ENCODE measurements around the gene OR5T2. TPM values are rescaled to one million over a fixed set of nuclear protein-coding genes. Genes with fewer than 3 reads are reported as not detected.

The OR5T2 gene
- total RNA-seq, 1 experiment from 2014 or later = not detected

- H2BK120ac ChIP-seq (ENCODE audit: low read depth, low read length, poor library complexity, severe bottlenecking) = no peak within 1 kb of the TSS
- H3K79me2 ChIP-seq (ENCODE audit: insufficient read depth, low read length) = no peaks in the 10 kb centered on the region
- Mint-ChIP-seq H3K27me3 (ENCODE audit: low read depth) (no peaks in the 10 kb centered on the region), H3K27ac (no peak within 1 kb of the TSS), H3K9me3 (peaks cover 0 to 12% of the 10 kb centered on the region in 2 experiments; a peak in 3 of 5 replicates), H3K36me3 (ENCODE audit: insufficient read depth in 1 of 3, low read depth in 3 of 3) (no peaks in the 10 kb centered on the region; a peak in 1 of 7 replicates), H3K4me1 (no peaks in the 10 kb centered on the region), H3K4me3 (no peak within 1 kb of the TSS)
- no peak for DNase-seq
- no peaks in the 10 kb centered on the region for H3K27me3 ChIP-seq (ENCODE audit: insufficient read depth, low read length)
- H3K9me3 ChIP-seq (ENCODE audit: control insufficient read depth, low read depth, low read length) = no peaks in the 10 kb centered on the region
- no peak within 1 kb of the TSS for H3K9ac ChIP-seq (ENCODE audit: extremely low read depth, insufficient read length, low read length)
- H2BK12ac ChIP-seq (ENCODE audit: insufficient read length, low read depth, low read length) = no peak within 1 kb of the TSS
- H3K4me1 ChIP-seq (ENCODE audit: insufficient read depth, low read length) = no peaks in the 10 kb centered on the region
- H3K27ac ChIP-seq (ENCODE audit: insufficient read length, low read depth, low read length) = no peak within 1 kb of the TSS
- no peak within 1 kb of the TSS for H3K56ac ChIP-seq (ENCODE audit: insufficient read length, low read depth, low read length)
- H2BK15ac ChIP-seq (ENCODE audit: low read depth, low read length) = no peak within 1 kb of the TSS
- no peak within 1 kb of the TSS for H2BK20ac ChIP-seq (ENCODE audit: low read depth, low read length, poor library complexity, severe bottlenecking)
- TF ChIP-seq, protein P1, sequence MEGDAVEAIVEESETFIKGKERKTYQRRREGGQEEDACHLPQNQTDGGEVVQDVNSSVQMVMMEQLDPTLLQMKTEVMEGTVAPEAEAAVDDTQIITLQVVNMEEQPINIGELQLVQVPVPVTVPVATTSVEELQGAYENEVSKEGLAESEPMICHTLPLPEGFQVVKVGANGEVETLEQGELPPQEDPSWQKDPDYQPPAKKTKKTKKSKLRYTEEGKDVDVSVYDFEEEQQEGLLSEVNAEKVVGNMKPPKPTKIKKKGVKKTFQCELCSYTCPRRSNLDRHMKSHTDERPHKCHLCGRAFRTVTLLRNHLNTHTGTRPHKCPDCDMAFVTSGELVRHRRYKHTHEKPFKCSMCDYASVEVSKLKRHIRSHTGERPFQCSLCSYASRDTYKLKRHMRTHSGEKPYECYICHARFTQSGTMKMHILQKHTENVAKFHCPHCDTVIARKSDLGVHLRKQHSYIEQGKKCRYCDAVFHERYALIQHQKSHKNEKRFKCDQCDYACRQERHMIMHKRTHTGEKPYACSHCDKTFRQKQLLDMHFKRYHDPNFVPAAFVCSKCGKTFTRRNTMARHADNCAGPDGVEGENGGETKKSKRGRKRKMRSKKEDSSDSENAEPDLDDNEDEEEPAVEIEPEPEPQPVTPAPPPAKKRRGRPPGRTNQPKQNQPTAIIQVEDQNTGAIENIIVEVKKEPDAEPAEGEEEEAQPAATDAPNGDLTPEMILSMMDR (conservative IDR thresholded peaks at IDR 0.05) = no peak
- no peak within 1 kb of the TSS for H4K5ac ChIP-seq (ENCODE audit: insufficient read length, low read depth, low read length)
- H3T11ph ChIP-seq (ENCODE audit: low read length) = no peak within 1 kb of the TSS
- no peak within 1 kb of the TSS for H2AFZ ChIP-seq (ENCODE audit: low read length)
- no peak within 1 kb of the TSS for H3K4ac ChIP-seq (ENCODE audit: low read depth, low read length)
- no peak within 1 kb of the TSS for H3K14ac ChIP-seq (ENCODE audit: insufficient read depth, low read length)
- H2AK5ac ChIP-seq (ENCODE audit: insufficient read length, low read length) = no peak within 1 kb of the TSS
- H3K79me1 ChIP-seq (ENCODE audit: insufficient read depth, low read depth, low read length, poor library complexity, severe bottlenecking) = no peaks in the 10 kb centered on the region
- no peak within 1 kb of the TSS for H4K8ac ChIP-seq (replicated peaks; ENCODE audit: insufficient read length, low read depth, low read length)
- no peaks in the 10 kb centered on the region for H3K23me2 ChIP-seq (ENCODE audit: insufficient read length, low read depth, low read length, poor library complexity, severe bottlenecking)
- H4K91ac ChIP-seq (ENCODE audit: insufficient read length, low read depth, low read length) = no peak within 1 kb of the TSS
- no peak within 1 kb of the TSS for H3K18ac ChIP-seq (ENCODE audit: insufficient read length, low read depth, low read length)
- H3K23ac ChIP-seq (ENCODE audit: insufficient read length, low read depth, low read length) = no peak within 1 kb of the TSS
- no peak within 1 kb of the TSS for H2BK5ac ChIP-seq (ENCODE audit: insufficient read length, low read length)
- H4K20me1 ChIP-seq (ENCODE audit: control insufficient read depth, insufficient read depth, insufficient read length) = no peaks in the 10 kb centered on the region
- H3K4me2 ChIP-seq (ENCODE audit: insufficient read depth, insufficient read length, low read length) = no peak within 1 kb of the TSS
These were observed 39.8 kb upstream of the OR5T2 start, which contains the start of gene OR5T1 for GRCh38 chr11:56273854-56274253. Gene OR5T1 (plus strand): TSS chr11:56274154. CDS start chr11:56275639, 1,485 bp downstream.
